K562 (cell line): Measurements from ENCODE around the gene NT5DC2. TPM values are rescaled to one million over a fixed set of nuclear protein-coding genes. Genes with fewer than 3 reads are reported as not detected.

Source experiments
- ASH1L ChIP-seq: fragments of 450-650 bp; IDR thresholded peaks from 2 replicates; pipeline ENCODE4 v1.6.1; 2018; ENCODE audit warnings: borderline replicate concordance, mild to moderate bottlenecking, low read depth; ENCODE audit not compliant: partially characterized antibody
- CREM ChIP-seq: IDR thresholded peaks from 2 replicates; pipeline ENCODE4 v1.6.1; 2014; ENCODE audit warnings: antibody characterized with exemption, low read depth
- CTCF ChIP-seq, 3 experiments: IDR thresholded peaks in 2 of 3; conservative IDR thresholded peaks in 1 of 3; 2 replicates each; pipeline ENCODE4 v1.5.1; 2011 to 2012; ENCODE audit warnings: low read length in 3 of 3, mild to moderate bottlenecking in 3 of 3, control low read depth in 2 of 3, improper control_type of control experiment in 1 of 3, inconsistent platforms in 1 of 3, low read depth in 1 of 3, mixed read lengths in 1 of 3, moderate library complexity in 1 of 3; ENCODE audit not compliant: insufficient read depth in 2 of 3
- E2F4 ChIP-seq: sonication (generic); formaldehyde crosslinking; IDR thresholded peaks from 2 replicates; pipeline ENCODE4 v1.8.0; 2022; ENCODE audit warnings: mild to moderate bottlenecking, low read depth, missing genetic modification reagents
- HNRNPLL ChIP-seq: fragments of 200-400 bp; formaldehyde crosslinking; IDR thresholded peaks from 2 replicates; pipeline ENCODE4 v1.6.1; 2017; ENCODE audit warnings: low read length, low read depth, mild to moderate bottlenecking; ENCODE audit not compliant: poor library complexity, severe bottlenecking
- NCOA6 ChIP-seq: fragments of 450-650 bp; IDR thresholded peaks from 2 replicates; pipeline ENCODE4 v1.6.1; 2017; ENCODE audit warnings: mild to moderate bottlenecking
- POLR3A ChIP-seq: IDR thresholded peaks from 2 replicates; pipeline ENCODE4 v1.6.1; 2011; ENCODE audit warnings: borderline replicate concordance, mild to moderate bottlenecking, moderate library complexity; ENCODE audit not compliant: insufficient read length, insufficient read depth; ENCODE audit errors: extremely low read depth
- ZC3H11A ChIP-seq: IDR thresholded peaks from 2 replicates; pipeline ENCODE4 v1.6.1; 2012; ENCODE audit warnings: low read depth, low read length, improper control_type of control experiment
- ZNF57 ChIP-seq: fragments of 450-650 bp; formaldehyde crosslinking; IDR thresholded peaks from 2 replicates; pipeline ENCODE4 v1.4.0; 2020; ENCODE audit warnings: mild to moderate bottlenecking, moderate library complexity
- polyA plus RNA-seq, 8 experiments: library from polyadenylated mRNA; depleted of rRNA in 4 of 8; stranded (reverse) in 5 of 8; unstranded in 3 of 8; fragments of >200 nt; fragmentation: Nextera tagmentation in 2 of 8; fragmentation: Illumina TruSeq in 1 of 8; extraction: Ambion mirVana in 2 of 8; extraction: Trizol in 1 of 8; gene quantifications; 2 replicates each; pipeline versions ENCODE4 v1.2.1 to v1.2.3, GENCODE V29; 2011 to 2014; ENCODE audit warnings: inconsistent platforms in 1 of 8, missing spikeins in 1 of 8
- total RNA-seq, 7 experiments: library from RNA; depleted of rRNA in 6 of 7; stranded (reverse); fragments of >200 nt in 6 of 7; fragmentation: Illumina TruSeq in 2 of 7; extraction: Trizol in 2 of 7; gene quantifications; 2 replicates each; pipeline versions ENCODE4 v1.2.1 to v1.2.3, GENCODE V29; 2011 to 2021; ENCODE audit warnings: low replicate concordance in 1 of 7
- TF ChIP-seq, protein P1 (sequence below): fragments of 450-650 bp; formaldehyde crosslinking; IDR thresholded peaks from 2 replicates; pipeline ENCODE4 v1.4.0; 2020; ENCODE audit warnings: mild to moderate bottlenecking
- TF ChIP-seq, protein P2 (sequence below), 2 experiments: fragments of 450-650 bp; IDR thresholded peaks; 2 replicates each; pipeline ENCODE4 v1.6.1; 2016
- TF ChIP-seq, protein P3 (sequence below), 2 experiments: fragments of 450-650 bp in 1 of 2; IDR thresholded peaks; 2 replicates each; pipeline ENCODE4 v1.6.1; 2011 to 2017; ENCODE audit warnings: low read depth in 2 of 2, antibody characterized with exemption in 1 of 2, borderline replicate concordance in 1 of 2, low read length in 1 of 2, mild to moderate bottlenecking in 1 of 2, mixed read lengths in 1 of 2; ENCODE audit not compliant: control insufficient read depth in 1 of 2

The NT5DC2 gene
- total and polyA plus RNA-seq, 9 of the 15 experiments (the other 6 are each of a cell fraction or from before 2014, with no cell fraction given): 25.6 to 168 (median 122) TPM

- TF ChIP-seq, protein P1, sequence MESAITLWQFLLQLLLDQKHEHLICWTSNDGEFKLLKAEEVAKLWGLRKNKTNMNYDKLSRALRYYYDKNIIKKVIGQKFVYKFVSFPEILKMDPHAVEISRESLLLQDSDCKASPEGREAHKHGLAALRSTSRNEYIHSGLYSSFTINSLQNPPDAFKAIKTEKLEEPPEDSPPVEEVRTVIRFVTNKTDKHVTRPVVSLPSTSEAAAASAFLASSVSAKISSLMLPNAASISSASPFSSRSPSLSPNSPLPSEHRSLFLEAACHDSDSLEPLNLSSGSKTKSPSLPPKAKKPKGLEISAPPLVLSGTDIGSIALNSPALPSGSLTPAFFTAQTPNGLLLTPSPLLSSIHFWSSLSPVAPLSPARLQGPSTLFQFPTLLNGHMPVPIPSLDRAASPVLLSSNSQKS: no peak
- no peak for TF ChIP-seq NCOA6
- no peak for TF ChIP-seq ZNF57 (CRISPR knock-in tag)
- TF ChIP-seq ZC3H11A: no peak
- TF ChIP-seq HNRNPLL: peak; percentile 73
- TF ChIP-seq ASH1L: peak; percentile 75
- TF ChIP-seq POLR3A: no peak
- TF ChIP-seq E2F4: no peak
- TF ChIP-seq, protein P2, sequence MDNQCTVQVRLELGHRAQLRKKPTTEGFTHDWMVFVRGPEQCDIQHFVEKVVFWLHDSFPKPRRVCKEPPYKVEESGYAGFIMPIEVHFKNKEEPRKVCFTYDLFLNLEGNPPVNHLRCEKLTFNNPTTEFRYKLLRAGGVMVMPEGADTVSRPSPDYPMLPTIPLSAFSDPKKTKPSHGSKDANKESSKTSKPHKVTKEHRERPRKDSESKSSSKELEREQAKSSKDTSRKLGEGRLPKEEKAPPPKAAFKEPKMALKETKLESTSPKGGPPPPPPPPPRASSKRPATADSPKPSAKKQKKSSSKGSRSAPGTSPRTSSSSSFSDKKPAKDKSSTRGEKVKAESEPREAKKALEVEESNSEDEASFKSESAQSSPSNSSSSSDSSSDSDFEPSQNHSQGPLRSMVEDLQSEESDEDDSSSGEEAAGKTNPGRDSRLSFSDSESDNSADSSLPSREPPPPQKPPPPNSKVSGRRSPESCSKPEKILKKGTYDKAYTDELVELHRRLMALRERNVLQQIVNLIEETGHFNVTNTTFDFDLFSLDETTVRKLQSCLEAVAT (IDR thresholded peaks at IDR 0.05): peak in 1 of 2 experiments; percentile 89; a peak in 2 of 4 replicates
- TF ChIP-seq, protein P3, sequence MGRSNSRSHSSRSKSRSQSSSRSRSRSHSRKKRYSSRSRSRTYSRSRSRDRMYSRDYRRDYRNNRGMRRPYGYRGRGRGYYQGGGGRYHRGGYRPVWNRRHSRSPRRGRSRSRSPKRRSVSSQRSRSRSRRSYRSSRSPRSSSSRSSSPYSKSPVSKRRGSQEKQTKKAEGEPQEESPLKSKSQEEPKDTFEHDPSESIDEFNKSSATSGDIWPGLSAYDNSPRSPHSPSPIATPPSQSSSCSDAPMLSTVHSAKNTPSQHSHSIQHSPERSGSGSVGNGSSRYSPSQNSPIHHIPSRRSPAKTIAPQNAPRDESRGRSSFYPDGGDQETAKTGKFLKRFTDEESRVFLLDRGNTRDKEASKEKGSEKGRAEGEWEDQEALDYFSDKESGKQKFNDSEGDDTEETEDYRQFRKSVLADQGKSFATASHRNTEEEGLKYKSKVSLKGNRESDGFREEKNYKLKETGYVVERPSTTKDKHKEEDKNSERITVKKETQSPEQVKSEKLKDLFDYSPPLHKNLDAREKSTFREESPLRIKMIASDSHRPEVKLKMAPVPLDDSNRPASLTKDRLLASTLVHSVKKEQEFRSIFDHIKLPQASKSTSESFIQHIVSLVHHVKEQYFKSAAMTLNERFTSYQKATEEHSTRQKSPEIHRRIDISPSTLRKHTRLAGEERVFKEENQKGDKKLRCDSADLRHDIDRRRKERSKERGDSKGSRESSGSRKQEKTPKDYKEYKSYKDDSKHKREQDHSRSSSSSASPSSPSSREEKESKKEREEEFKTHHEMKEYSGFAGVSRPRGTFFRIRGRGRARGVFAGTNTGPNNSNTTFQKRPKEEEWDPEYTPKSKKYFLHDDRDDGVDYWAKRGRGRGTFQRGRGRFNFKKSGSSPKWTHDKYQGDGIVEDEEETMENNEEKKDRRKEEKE (IDR thresholded peaks at IDR 0.05; ENCODE audit: borderline replicate concordance in 1 of 2, control insufficient read depth in 1 of 2, low read depth in 2 of 2, low read length in 1 of 2): no peak
- TF ChIP-seq CTCF (IDR thresholded peaks at IDR 0.05 in 2 of 3, conservative IDR thresholded peaks at IDR 0.05 in 1 of 3; ENCODE audit: insufficient read depth in 2 of 3, low read depth in 1 of 3, low read length in 3 of 3): peak in 2 of 3 experiments; percentile 17 to 22; a peak in 3 of 6 replicates
- TF ChIP-seq CREM: peak; percentile 67
These were observed 2.9 kb upstream of the NT5DC2 start, which contains the start of gene UQCC5 (continued) for GRCh38 chr3:52536369-52537164.
